MCF 10A (cell line): ENCODE results near the gene ARPIN. TPM values are rescaled to one million over a fixed set of nuclear protein-coding genes. Genes with fewer than 3 reads are reported as not detected.
"Not testable (repeated sequence)": the region's sequence is repeated elsewhere in the genome, so short reads cannot be mapped to it uniquely, and the experiment has no call there.

Experiments used
- BruUV-seq: library from RNA; stranded (reverse); fragments of 400-500 nt; replicated peaks from 2 replicates; lab custom pipeline; 2021; lab: Mats Ljungman, UMichigan
- CTCF ChIA-PET: fragments of 300-600 bp; sonication (Branson Sonifier 250); formaldehyde crosslinking; extraction: SDS; loops from one replicate; lab custom pipeline; 2021; ENCODE audit warnings: antibody characterized with exemption, inconsistent platforms; lab: Yijun Ruan, JAX
- POLR2A ChIA-PET: fragments of 300-600, 350-650 bp; sonication (Branson Sonifier 250); formaldehyde crosslinking; extraction: SDS; loops from one replicate; lab custom pipeline; 2020; ENCODE audit warnings: antibody characterized with exemption, inconsistent platforms; lab: Yijun Ruan, JAX
- DNase-seq: peaks from one replicate; pipeline ENCODE4 v3.0.0-alpha.2; 2018; ENCODE audit not compliant: unreplicated experiment
- H3K27ac Mint-ChIP-seq: one replicate; pipeline ENCODE4 v1.8.0; 2022; ENCODE audit warnings: mild to moderate bottlenecking, low read depth, mixed read lengths; ENCODE audit not compliant: unreplicated experiment
- H3K27me3 Mint-ChIP-seq: one replicate; pipeline ENCODE4 v1.8.0; 2022; ENCODE audit warnings: mixed read lengths; ENCODE audit not compliant: insufficient read depth, unreplicated experiment
- H3K36me3 Mint-ChIP-seq: one replicate; pipeline ENCODE4 v1.8.0; 2022; ENCODE audit warnings: mild to moderate bottlenecking, moderate library complexity, mixed read lengths; ENCODE audit not compliant: insufficient read depth, unreplicated experiment
- H3K4me1 Mint-ChIP-seq: one replicate; pipeline ENCODE4 v1.8.0; 2022; ENCODE audit warnings: mixed read lengths; ENCODE audit not compliant: insufficient read depth, unreplicated experiment
- H3K4me3 Mint-ChIP-seq: one replicate; pipeline ENCODE4 v1.8.0; 2022; ENCODE audit warnings: mild to moderate bottlenecking, moderate library complexity, mixed read lengths; ENCODE audit not compliant: unreplicated experiment
- H3K9me3 Mint-ChIP-seq: one replicate; pipeline ENCODE4 v1.8.0; 2022; ENCODE audit warnings: mixed read lengths; ENCODE audit not compliant: unreplicated experiment
- CTCF ChIP-seq: fragments of 200-600 bp; IDR thresholded peaks from one replicate; pipeline ENCODE4 v1.8.0; 2022; ENCODE audit warnings: antibody characterized with exemption, mild to moderate bottlenecking; ENCODE audit not compliant: unreplicated experiment
- intact Hi-C: fragments of 100-400 bp; cut with micrococcal nuclease; formaldehyde crosslinking; loops from 2 replicates; pipeline ENCODE4 v1.14.1; 2022
- total RNA-seq: library from RNA; stranded (reverse); gene quantifications from 2 replicates; pipeline ENCODE4 v1.2.3, GENCODE V29; 2022

The ARPIN gene
- total RNA-seq, 1 experiment from 2014 or later, result 7.1 TPM

DNA sequence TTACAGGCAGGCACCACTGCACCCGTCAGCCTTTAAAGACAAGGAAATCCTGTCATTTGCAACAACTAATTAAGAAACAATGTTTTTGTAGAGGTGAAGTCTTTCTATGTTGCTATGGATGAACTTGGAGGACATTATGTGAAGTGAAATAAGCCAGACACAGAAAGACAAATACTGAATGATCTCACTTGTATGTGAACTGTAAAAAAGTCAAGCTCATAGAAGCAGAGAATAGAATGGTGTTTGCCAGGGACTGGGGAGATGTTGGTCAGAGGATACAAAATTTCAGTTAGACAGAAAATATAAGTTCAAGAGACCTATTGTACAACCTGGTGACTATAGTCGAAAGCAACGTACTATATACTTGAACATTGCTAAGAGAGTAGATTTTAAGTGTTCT, 27.2 kb upstream of the ARPIN start:
- no peaks in the 10 kb centered on the region for H3K27me3 Mint-ChIP-seq
- BruUV-seq, result no TSS peak
- no peaks in the 10 kb centered on the region for H3K9me3 Mint-ChIP-seq
- H3K4me3 Mint-ChIP-seq, result no peak overlapping the region
- intact Hi-C loops, result no loop called here
- ChIA-PET POLR2A (interaction anchor here (1.1 kb wide), 1 partner anchor 22 kb away, joined by 3 read pairs; no protein-coding TSS in a partner anchor), CTCF (interaction anchor here (0.6 to 3.2 kb wide), 2 partner anchors 56 to 131 kb away, joined by 3 to 10 read pairs; no protein-coding TSS in a partner anchor)
- DNase-seq, result no peak
- H3K36me3 Mint-ChIP-seq, result no peaks in the 10 kb centered on the region
- H3K4me1 Mint-ChIP-seq, result no peaks in the 10 kb centered on the region
- no peak for TF ChIP-seq CTCF
- no peak overlapping the region for H3K27ac Mint-ChIP-seq

- H3K4me1 Mint-ChIP-seq, BruUV-seq, H3K4me3 Mint-ChIP-seq, H3K36me3 Mint-ChIP-seq, intact Hi-C loops, H3K27me3 Mint-ChIP-seq, DNase-seq, H3K9me3 Mint-ChIP-seq, H3K27ac Mint-ChIP-seq: not testable (repeated sequence)
- CTCF ChIA-PET, result interaction anchor here (0.6 to 3.2 kb wide), 2 partner anchors 57 to 131 kb away, joined by 3 to 10 read pairs; no protein-coding TSS in a partner anchor
- POLR2A ChIA-PET, result interaction anchor here (1.1 to 1.3 kb wide), 2 partner anchors 19 to 22 kb away, joined by 3 read pairs; no protein-coding TSS in a partner anchor
Observed at GRCh38 chr15:89939377-89939776, 26.6 kb upstream of the ARPIN start.

DNA sequence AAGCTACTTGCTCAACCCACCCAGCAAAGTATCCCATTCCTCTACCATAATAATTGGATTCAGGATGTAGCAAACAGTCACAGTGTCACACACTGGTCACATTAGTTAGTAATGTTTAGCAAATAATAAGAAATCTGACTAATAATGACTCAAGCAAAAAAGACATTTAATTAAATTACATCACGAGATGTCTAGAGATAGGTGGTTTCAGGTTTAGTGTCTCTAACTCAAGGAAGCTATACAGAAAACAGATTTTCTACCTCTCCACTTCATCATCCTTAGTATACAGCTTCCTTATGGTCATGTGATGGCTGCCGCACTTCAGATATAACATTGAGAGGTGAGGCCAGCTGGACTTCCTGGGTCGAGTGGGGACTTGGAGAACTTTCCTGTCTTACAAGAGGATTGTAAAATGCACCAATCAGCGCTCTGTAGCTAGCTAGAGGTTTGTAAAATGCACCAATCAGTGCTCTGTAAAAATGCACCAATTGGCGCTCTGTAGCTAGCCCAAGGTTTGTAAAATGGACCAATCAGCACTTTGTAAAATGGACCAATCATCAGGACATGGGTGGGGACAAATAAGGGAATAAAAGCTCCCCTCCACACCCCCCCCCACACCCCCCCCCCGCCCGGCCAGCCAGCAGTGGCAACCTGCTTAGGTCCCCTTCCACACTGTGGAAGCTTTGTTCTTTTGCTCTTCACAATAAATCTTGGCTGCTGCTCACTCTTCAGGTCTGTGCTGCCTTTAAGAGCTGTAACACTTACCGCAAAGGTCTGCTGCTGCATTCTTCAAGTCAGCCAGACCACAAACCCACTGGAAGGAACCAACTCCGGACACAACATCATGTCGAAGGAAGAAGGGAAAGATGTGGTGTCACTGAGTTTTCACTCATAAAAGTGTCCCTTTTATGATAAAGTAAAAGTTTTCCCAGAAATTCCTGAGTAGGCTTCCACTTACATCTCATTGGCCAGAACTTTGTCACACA, 24.9 kb upstream of the ARPIN start:
- Mint-ChIP-seq H3K27ac (no peak overlapping the region), H3K4me3 (no peak overlapping the region), H3K27me3 (no peaks in the 10 kb centered on the region), H3K36me3 (no peaks in the 10 kb centered on the region), H3K9me3 (no peaks in the 10 kb centered on the region), H3K4me1 (no peaks in the 10 kb centered on the region)
- no peak for TF ChIP-seq CTCF
- BruUV-seq, result no TSS peak
- POLR2A ChIA-PET, result interaction anchor here (1.2 to 1.3 kb wide), 2 partner anchors 21 to 38 kb away, joined by 3 read pairs; no protein-coding TSS in a partner anchor
- intact Hi-C loops, result no loop called here
- DNase-seq, result no peak
- CTCF ChIA-PET, result interaction anchor here (1.0 to 3.2 kb wide), 2 partner anchors 133 to 148 kb away, joined by 5 to 10 read pairs; no protein-coding TSS in a partner anchor

- no peaks in the 10 kb centered on the region for H3K36me3 Mint-ChIP-seq
- no peaks in the 10 kb centered on the region for H3K27me3 Mint-ChIP-seq
- no peak overlapping the region for H3K4me3 Mint-ChIP-seq
- H3K27ac Mint-ChIP-seq, result no peak overlapping the region
- POLR2A ChIA-PET, result interaction anchor here (0.6 kb wide), 1 partner anchor 13 kb away, joined by 4 read pairs; no protein-coding TSS in a partner anchor
- BruUV-seq, result no TSS peak
- intact Hi-C loops, result no loop called here
- TF ChIP-seq CTCF, result no peak
- DNase-seq, result no peak
- no peaks in the 10 kb centered on the region for H3K4me1 Mint-ChIP-seq
- no peaks in the 10 kb centered on the region for H3K9me3 Mint-ChIP-seq
- CTCF ChIA-PET, result interaction anchor here (1.0 kb wide), 1 partner anchor 148 kb away, joined by 5 read pairs; no protein-coding TSS in a partner anchor
Observed at GRCh38 chr15:89936786-89937265, 24.1 kb upstream of the ARPIN start.
